ENCODE results near the gene TOR4A.

The TOR4A gene

DNA sequence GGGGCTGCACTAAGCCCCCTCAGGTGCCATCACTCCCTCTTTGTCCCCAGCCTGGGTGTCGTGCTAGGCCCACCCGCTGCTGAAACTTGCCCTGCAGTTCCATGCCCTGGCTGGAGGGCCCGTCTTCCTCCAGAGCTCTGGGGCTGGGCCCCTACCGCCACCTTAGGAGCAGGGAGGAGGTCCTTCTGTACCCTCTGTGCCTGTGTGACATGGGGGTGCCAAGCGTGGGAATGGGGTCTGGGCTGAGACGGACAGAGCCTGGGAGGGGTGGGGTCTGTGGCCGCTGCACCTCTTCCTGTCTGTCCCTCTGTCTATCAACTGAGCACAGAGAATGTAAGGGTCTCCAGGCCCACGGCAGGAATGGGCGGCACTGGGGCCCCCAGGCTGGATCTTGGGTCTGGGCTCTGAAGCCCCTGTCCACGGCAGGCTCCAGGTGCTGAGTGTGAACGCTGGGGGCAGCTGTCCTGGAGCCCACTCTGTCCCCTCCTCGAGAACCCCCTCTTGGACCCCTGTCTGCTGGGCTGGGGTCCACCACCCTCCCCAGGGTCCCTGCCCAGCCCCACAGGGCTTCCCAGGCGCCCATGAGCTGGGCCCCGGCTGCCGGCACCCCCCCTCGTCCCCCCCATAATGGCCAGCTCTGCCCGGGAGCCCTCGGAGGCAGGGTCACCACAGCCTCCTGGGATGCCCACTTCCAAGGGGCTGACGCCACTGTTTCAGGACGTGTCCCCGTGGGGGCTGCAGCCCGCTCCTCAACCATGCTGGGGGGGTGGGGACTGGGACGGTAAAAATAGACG is 40.4 kb downstream of the TOR4A start:
- TF ChIP-seq, protein P1, sequence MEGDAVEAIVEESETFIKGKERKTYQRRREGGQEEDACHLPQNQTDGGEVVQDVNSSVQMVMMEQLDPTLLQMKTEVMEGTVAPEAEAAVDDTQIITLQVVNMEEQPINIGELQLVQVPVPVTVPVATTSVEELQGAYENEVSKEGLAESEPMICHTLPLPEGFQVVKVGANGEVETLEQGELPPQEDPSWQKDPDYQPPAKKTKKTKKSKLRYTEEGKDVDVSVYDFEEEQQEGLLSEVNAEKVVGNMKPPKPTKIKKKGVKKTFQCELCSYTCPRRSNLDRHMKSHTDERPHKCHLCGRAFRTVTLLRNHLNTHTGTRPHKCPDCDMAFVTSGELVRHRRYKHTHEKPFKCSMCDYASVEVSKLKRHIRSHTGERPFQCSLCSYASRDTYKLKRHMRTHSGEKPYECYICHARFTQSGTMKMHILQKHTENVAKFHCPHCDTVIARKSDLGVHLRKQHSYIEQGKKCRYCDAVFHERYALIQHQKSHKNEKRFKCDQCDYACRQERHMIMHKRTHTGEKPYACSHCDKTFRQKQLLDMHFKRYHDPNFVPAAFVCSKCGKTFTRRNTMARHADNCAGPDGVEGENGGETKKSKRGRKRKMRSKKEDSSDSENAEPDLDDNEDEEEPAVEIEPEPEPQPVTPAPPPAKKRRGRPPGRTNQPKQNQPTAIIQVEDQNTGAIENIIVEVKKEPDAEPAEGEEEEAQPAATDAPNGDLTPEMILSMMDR (IDR thresholded peaks at IDR 0.05; ENCODE audit: low read depth, low read length, missing control alignments): no peak
- no peak overlapping the region for H3K27ac ChIP-seq
- H3K4me3 ChIP-seq (ENCODE audit: low read depth, low read length): no peak overlapping the region
- no peaks in the 10 kb centered on the region for H3K27me3 ChIP-seq (replicated peaks)
- no peaks in the 10 kb centered on the region for H3K36me3 ChIP-seq (replicated peaks)
- in situ Hi-C loops (cut with HindIII; ENCODE audit: low pct_ligation_motif_present, low sequenced_read_pairs): no loop called here
- DNase-seq: no peak

DNA sequence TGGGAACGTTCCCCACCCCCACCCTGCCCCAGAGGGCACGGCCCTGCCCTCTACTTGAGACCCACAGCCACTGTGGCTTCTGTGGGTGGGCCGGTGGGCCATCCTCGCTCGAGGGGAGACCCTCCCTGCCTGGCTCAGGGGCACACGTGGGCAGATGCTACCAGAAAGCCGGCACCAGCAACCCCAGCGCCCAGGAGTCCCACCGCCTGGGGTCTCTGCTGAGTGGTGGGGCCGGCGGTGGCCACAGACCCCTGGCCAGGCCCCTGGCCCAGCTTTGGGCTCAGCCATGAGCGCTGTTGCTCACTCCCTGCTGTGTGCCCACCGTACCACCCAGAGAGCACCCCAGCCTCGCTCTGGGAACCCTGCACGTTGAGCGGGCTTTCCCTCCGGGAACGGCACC is 41.1 kb downstream of the TOR4A start:
- Histone ChIP-seq H3K27me3 (replicated peaks) (no peaks in the 10 kb centered on the region), H3K36me3 (replicated peaks) (no peaks in the 10 kb centered on the region), H3K4me3 (ENCODE audit: low read depth, low read length) (no peak overlapping the region), H3K27ac (no peak overlapping the region)
- no peak for DNase-seq
- in situ Hi-C loops (cut with HindIII; ENCODE audit: low pct_ligation_motif_present, low sequenced_read_pairs): no loop called here
- TF ChIP-seq, protein P1 (IDR thresholded peaks at IDR 0.05; ENCODE audit: low read depth, low read length, missing control alignments): no peak

DNA sequence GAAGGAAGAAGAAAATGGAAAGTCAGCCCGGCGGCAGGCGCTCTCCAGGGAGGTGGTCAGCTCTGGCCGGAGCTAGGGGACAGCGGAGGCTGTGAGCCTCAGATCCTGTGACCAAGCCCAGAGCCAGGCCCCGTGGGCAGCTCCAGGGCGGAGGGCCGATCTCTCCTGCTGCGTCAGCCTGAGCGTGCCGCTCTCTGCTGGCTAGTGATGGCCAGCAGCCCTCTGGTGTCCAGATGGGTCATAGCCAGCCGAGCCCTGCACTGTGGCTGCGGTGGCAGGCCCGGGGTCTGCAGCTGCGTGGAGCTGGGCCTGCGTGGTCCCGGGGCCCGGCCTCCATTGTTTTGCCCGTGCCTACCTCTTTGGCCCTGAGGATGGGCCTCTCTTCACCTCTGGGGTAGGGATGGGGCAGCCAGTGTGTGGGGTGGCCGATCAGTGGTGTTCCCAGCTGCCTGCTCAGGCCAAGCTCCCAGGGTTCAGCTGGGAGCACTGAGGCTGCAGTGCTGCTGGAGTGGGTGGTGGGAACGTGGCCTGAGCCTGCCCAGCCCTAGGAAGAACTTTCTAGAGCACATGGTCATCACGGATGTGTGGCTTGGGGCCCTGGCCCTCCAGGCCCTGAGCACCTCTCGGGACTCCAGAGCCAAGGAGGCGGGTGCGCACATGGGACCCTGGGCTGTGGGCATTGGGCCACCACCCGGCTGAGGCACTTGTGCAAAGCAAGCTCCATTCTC is 41.6 kb downstream of the TOR4A start:
- Histone ChIP-seq H3K36me3 (replicated peaks) (no peaks in the 10 kb centered on the region), H3K27me3 (replicated peaks) (no peaks in the 10 kb centered on the region), H3K4me3 (ENCODE audit: low read depth, low read length) (no peak overlapping the region), H3K27ac (no peak overlapping the region)
- DNase-seq: peak; percentile 48
- in situ Hi-C loops (cut with HindIII; ENCODE audit: low pct_ligation_motif_present, low sequenced_read_pairs): no loop called here
- TF ChIP-seq, protein P1 (IDR thresholded peaks at IDR 0.05; ENCODE audit: low read depth, low read length, missing control alignments): peak; percentile 86

DNA sequence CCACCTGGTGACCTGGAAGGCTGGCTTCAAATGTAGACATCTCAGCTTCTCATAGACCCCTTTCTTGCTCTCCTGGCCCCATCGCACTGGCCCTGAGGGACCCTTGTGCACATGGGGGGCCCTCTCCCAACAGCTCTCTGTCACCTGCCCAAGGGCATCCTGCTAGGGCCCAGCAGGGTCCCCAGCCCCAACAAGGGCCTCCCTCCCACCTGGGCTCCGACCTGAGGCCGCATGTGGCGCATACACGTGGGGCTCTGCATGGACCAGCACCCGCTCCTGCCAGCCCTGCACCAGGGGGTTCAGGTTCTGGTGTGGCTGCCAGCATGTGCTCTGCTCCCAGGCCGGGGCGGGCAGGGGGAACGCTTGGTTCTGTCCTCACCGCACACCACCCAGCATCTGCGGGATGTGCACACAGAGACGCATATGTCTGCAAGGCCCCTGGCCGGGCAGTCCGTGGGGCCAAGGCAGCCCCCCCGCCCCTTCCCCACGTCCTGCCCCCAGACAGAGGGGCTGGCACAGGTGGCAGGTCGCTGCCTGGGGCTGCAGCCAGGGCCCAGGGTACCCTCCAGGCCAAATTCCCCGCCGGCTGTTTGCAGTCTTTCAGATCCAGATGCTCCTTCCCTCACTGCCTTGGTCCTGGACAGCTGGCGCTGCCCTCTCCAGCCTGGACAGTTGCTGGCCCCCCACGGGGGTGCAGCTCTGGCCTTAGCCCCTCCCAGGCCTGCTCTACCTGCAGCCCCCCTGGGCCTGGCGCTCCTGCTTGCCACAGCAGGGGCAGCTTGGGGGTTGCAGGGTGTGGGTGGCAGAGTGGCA is 42.4 kb downstream of the TOR4A start:
- Histone ChIP-seq H3K27ac (no peak overlapping the region), H3K36me3 (replicated peaks) (no peaks in the 10 kb centered on the region), H3K27me3 (replicated peaks) (no peaks in the 10 kb centered on the region), H3K4me3 (ENCODE audit: low read depth, low read length) (no peak overlapping the region)
- no peak for DNase-seq
- in situ Hi-C loops (cut with HindIII; ENCODE audit: low pct_ligation_motif_present, low sequenced_read_pairs): no loop called here
- TF ChIP-seq, protein P1 (IDR thresholded peaks at IDR 0.05; ENCODE audit: low read depth, low read length, missing control alignments): no peak

DNA sequence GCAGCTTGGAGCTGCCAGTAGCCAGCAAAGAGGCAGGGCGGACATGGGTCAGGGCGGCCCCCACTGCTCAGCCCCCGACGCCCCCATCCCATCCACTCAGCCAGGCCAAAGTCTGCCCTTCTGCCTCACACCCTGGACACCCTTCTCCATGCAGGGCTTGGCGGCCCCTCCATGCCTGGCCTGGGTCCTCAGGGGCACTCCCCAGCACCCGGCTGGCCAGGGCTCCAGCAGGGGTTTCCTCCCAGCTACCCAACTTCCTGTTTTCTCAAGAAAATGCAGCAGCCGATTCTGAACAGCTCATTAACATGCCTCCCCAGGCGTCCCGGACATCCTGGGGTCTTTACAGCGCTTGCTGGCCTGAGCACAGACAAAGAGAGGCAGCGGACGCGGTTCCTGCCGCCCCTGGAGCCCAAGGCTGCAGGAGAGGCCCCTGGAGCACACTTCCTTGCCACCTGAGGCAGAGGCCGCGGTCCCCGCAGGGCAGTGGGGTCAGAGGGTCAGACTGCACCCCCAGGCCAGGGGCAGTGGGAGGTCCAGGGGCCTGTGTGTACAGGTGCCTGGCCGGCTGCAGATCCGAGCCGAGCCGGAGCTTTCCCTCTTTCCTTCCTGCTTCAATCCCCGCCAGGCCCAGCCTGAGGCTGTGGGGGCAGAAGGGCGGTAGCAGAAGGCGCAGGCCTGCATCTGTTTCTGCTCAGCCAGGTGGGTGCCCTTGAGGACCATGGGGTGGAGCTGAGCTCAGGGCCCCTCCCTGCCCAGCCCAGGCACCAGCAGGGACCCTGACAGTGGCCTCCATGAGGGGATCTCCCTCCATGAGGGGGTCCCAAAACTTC is 43.2 kb downstream of the TOR4A start:
- Histone ChIP-seq H3K36me3 (replicated peaks) (no peaks in the 10 kb centered on the region), H3K4me3 (ENCODE audit: low read depth, low read length) (no peak overlapping the region), H3K27me3 (replicated peaks) (no peaks in the 10 kb centered on the region), H3K27ac (no peak overlapping the region)
- no peak for DNase-seq
- in situ Hi-C loops (cut with HindIII; ENCODE audit: low pct_ligation_motif_present, low sequenced_read_pairs): no loop called here
- TF ChIP-seq, protein P1 (IDR thresholded peaks at IDR 0.05; ENCODE audit: low read depth, low read length, missing control alignments): no peak
